Esophagus mucosa (tissue), 1 donor: ENCODE results near the gene GIPC2. TPM values are rescaled to one million over a fixed set of nuclear protein-coding genes. Genes with fewer than 3 reads are reported as not detected.
"Not testable (repeated sequence)": the region's sequence is repeated elsewhere in the genome, so short reads cannot be mapped to it uniquely, and the experiment has no call there.

Experiments
- ATAC-seq: fragments of 200-7000 bp; cut with Tn5 transposase; one replicate; pipeline ENCODE4 v1.9.1; 2020
- total RNA-seq: library from RNA; stranded (reverse); gene quantifications from one replicate; pipeline ENCODE4 v1.2.4, GENCODE V29; 2023
- donor health status: DM: yes; HTN: yes; CAD: no.

Gene GIPC2
- total RNA-seq, 1 donor from 2014 or later, result 1.8 TPM

DNA sequence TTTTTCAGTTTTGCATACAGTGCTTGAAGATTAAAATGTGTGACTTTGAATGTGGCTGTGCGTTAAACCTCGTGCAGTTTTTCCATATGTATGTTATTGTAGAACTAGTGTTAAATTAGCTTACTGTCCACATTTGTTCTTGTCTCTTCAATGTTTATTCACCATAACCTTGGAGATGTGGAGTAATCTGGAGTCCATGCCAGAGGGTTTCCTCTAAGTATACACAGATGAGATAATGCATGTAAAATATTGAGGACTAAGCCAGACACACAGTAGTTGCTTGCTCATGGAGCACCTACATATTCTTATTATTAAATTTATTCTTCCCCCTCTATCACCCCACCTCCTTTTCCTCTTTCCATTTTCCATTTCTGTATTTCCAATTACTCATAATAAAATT is 7.7 kb upstream of the GIPC2 start:
- ATAC-seq, result no peak

GRCh38 chr1:78038491-78038939 is 7.3 kb upstream of the GIPC2 start:
- no peak for ATAC-seq

- no peak for ATAC-seq
Observed at GRCh38 chr1:78040484-78041089, 5.2 kb upstream of the GIPC2 start.

DNA sequence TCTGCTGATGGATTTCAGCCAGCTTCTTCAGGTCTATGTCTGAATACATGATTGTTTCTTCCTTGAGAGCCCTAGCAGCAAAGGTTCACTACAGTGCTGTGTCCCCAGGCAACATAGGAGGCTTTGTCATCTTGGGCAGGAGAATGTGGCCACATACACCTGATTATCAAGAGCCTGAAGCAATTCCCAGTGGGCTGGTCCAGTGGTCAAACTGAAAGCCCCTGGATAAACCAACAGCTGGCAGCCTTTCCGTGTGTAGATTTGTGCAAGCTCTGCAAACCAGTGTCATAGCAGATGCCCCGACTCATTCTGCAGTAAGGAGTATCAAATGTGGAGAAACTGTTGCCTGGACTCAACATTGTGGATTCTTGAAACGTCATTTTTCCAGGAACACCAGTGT is 2.3 kb upstream of the GIPC2 start:
- ATAC-seq, result no peak

DNA sequence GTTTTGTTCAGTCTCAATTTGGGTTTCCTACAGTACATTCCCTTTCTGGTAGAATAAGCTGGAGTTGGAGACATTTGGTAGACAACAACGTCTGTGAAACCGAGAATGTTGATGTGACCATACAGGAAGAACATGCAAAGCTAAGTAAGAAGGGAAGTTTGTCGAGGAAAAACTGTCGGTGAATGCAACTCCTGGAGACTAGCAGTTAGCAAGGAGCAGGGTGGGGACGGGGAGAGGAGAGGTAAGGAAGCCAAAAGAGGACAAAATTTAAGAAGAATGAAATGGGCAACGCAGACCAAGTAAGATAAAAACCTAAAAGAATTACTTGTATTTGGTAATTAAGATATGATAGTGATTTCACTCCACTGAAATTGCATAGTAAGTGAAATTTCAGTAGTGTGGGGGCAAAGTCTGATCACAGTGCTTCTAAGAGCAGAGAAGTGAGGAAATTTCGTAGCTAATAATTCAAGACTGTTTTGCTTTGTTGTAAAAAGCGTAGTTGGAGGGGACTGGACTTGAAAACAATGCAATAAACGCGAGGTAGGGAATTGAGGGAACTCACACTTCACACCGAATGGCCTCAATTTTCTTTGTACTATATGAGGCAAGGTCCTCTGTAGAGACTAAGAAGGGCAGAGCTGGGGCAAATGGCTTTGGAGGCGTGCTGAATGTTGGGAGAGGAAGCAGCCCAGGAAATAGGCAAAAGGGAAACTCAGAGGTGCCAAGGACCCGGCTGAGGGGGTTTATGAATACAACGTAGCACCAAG is 787 bp upstream of the GIPC2 start:
- ATAC-seq, result no peak

DNA sequence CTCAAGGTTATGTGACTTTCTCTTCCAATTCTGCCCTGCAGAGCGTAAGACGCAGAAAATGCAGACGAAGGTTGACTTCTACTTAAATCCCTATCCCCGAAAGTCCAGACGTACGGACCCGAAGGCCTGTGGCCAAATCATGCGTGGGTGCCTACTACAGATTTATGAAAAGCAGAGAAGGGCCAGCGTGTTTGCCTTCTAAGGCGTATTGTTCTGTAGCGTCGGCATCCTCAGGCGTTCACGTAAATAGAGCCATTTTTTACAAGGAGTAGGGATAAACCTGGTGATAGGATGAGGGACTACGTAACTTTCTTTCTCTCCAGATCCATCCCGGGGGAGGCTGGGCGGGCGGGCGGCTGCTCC is 222 bp upstream of the GIPC2 start:
- no peak for ATAC-seq

- ATAC-seq, result no peak
Observed at GRCh38 chr1:78047106-78047505, 1.3 kb downstream of the GIPC2 start.

- ATAC-seq, result no peak
Observed at GRCh38 chr1:78047631-78048030, 1.9 kb downstream of the GIPC2 start.

DNA sequence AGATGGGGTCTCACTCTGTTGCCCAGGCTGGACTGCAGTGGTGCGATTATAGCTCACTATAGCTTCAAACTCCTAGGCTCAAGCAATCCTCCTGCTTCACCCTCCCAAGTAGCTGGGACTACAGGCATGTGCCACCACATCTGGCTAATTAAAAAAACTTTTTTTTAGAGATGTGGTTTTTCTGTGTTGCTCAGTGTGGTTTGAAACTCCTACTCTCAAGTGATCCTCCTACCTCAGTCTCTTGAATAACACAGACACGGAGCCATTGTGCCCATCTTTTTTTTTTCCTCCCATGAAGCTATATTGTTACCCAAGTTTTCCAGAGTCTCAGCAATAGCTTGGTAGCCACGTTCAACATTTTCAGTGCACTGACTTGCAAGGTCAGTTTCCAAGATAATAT is 2.7 kb downstream of the GIPC2 start:
- ATAC-seq, result no peak

GRCh38 chr1:78049396-78049795 is 3.6 kb downstream of the GIPC2 start:
- ATAC-seq, result no peak

- no peak for ATAC-seq
Observed at GRCh38 chr1:78051005-78051404, 5.2 kb downstream of the GIPC2 start.

DNA sequence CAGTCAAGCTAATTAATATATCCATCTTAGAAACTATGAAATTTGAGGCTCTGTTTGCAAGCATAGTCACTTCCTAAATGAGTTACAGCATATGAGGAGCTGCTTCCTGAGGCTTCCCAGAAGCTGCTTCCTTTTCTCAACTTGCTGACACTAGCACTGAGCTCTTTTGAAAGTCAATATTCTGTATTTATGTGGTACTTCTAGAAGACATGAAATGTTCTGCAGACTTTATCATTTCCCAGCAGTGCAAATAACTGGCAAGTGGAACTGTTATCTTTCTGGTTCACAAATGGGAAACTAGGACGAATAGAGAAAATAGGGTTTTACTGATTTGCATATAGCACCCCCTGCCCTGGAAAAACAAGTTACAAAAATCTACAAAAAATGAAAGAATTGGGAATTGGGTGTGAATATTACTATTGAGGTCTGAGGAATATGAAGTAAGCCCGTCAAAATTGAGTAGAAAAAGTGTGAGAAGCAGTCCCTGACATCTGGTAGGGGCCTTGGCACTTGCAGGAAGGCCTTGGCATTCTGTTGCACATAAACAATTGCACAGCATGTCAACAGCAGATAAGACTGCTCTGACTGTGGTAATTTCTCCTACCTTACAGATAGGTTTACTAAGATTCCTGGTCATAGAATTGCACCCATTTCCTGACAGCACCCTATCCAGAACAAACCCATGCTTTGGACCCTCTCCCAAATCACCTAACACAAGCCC is 7.1 kb downstream of the GIPC2 start:
- ATAC-seq, result no peak

GRCh38 chr1:78053498-78053897 is 7.7 kb downstream of the GIPC2 start:
- ATAC-seq, result no peak

- no peak for ATAC-seq
Observed at GRCh38 chr1:78054559-78054958, 8.8 kb downstream of the GIPC2 start.

DNA sequence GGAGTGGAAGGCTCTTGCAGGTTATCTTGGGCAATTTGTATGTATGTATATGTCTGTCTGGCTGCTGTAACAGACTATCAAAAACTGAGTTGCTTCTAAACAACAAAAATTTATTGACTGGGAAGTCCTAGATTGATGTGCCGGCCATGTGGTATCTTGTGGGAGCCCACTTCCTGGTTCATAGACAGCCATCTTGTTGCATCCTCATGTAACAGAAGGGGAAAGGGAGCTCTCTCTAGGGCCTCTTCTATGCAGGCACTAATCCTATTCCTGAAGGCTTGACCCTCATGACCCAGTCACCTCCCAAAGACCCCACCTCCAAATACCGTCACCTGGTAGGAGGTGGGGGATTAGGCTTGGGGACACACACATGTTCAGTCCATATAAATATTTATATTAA is 9.2 kb downstream of the GIPC2 start:
- ATAC-seq, result no peak

DNA sequence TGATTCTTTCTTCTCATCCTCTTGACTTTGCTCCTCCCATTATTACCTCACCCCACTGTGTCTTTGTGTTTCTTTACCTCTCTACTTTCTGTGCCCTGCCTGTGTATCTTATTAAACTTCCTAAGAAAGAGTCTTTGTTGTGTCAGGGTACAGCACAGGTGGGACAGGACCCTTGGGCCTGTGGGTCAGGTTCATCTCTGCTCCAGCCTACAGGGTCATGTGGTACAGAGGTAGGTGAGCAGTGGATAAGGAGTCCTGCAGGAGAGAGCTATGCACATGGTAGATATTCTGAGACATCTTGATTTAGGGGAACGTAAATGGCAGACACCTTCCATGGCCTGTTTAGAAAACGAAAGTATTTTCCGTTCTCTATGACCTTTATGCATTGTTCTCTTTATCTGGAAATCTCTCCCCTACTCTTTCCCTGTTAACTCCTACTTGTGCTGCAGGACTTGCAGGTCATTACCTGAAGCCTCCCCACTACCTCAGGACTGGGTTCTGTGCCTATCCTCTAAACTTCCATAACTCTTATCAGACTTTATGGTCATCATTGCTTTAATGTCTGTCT is 9.9 kb downstream of the GIPC2 start:
- no peak for ATAC-seq

GRCh38 chr1:78058670-78059069 is 12.9 kb downstream of the GIPC2 start:
- ATAC-seq, result no peak

GRCh38 chr1:78060857-78061563 is 15.2 kb downstream of the GIPC2 start:
- peak; percentile 88 for ATAC-seq

DNA sequence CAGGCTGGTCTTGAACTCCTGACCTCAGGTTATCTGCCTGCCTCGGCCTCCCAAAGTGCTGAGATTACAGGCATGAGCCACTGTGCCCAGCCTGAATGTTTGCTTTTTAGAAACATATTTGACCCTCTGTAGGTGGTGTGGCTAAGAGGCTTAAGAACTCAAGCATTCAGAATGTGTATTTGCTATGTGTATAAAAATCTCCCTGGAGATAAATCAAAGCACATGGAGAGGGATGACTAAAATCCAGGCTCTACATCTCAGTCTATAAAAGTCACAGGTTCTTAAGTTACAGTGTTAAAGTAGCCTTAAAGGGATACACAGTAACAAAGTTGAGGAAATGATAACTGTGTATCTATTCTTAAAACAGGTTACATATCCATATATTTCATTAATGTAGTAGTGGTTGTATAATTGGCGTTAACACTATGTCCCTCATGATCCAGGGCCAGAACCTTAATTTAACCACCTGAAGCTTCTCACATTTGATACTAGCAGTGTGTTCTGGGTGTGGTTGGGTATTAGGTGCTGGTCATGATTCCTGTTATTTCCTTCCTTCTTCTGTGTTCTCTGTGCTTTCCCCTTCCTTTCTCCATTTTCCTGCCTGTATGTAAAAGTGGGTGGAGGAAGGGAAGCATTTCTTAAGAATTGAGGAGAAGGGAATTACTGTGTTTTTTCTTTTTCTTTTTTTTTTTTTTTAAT is 16.2 kb downstream of the GIPC2 start:
- ATAC-seq, result peak; percentile 68

- ATAC-seq, result not testable (repeated sequence)
Observed at GRCh38 chr1:78064886-78065285, 19.1 kb downstream of the GIPC2 start.

- no peak for ATAC-seq
Observed at GRCh38 chr1:78068681-78069283, 23.0 kb downstream of the GIPC2 start.

DNA sequence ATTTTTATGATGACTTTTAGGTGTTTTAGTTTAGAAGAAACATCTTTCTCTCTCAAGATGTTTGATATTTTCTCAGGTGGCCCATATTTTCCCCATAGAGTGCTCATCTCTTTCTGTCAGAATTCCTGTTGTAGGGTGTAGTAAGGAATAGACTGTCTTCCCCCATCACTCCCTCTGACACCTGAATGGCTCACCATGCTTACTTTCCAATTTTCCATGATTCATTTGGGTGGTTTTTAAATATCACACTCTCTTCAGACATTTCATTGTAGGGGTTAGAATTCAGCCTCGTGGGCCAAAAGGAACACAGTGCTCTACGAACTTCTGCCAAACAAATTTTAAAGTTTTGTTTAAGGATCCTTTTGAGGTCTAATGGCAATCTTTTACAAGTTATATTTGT is 24.0 kb downstream of the GIPC2 start:
- no peak for ATAC-seq
